ENCODE results near the gene LRIG1. TPM values are rescaled to one million over a fixed set of nuclear protein-coding genes. Genes with fewer than 3 reads are reported as not detected.

LRIG1 gene
- total RNA-seq, 8 experiments from 2014 or later, result 15.0 to 135 (median 39.6) TPM

GRCh38 chr3:66483006-66483405 is 17.8 kb downstream of the LRIG1 start:
- peak; percentile 6 to 88 (median 77) for ATAC-seq (replicated peaks in 6 of 8)
- 0 to 100% (median 16%) methylated on average over 1 to 3 of the region's 4 CpGs; no CpG with 5 or more reads in 2 of the 10 experiments for WGBS, 10 experiments
- peak overlapping the region; percentile 34 to 77 for H3K27ac ChIP-seq
- in situ Hi-C loops (cut with MboI; ENCODE audit: low pct_unique_long_range_greater_than_20kb in 2 of 9, low sequenced_read_pairs in 9 of 9, unreplicated experiment in 9 of 9), result no loop called here
- H3K4me3 ChIP-seq, result no peak overlapping the region
- H3K4me1 ChIP-seq (replicated peaks in 1 of 2), result peaks cover 76 to 94% of the 10 kb centered on the region in 2 donors

DNA sequence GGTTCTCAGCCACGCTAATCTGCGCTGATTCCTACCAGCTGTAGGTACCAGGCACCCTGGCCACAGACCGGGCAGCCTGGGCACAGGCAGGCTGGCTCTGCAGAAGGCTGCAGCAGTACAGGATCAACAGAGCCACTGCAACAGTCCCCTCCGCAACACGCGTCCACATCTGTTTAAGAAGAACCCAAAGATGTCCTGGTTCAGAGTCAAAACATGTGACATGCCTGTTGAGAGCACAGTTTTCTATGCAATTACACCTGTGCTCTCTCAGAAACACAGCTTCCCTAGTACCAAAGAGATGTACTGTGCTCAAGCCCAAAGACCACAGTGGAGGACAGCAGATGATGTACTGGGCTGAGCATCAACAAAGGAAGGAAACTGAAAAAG is 18.8 kb downstream of the LRIG1 start:
- Histone ChIP-seq H3K4me1 (replicated peaks in 1 of 2) (peaks cover 76 to 95% of the 10 kb centered on the region in 2 donors), H3K27ac (peak overlapping the region in 1 of 2 donors; percentile 13), H3K4me3 (no peak overlapping the region)
- in situ Hi-C loops (cut with MboI; ENCODE audit: low pct_unique_long_range_greater_than_20kb in 2 of 9, low sequenced_read_pairs in 9 of 9, unreplicated experiment in 9 of 9), result no loop called here
- WGBS, 10 experiments, result 72 to 100% (median 93%) methylated on average over 1 to 5 of the region's 6 CpGs; no CpG with 5 or more reads in 2 of the 10 experiments
- no peak for ATAC-seq (replicated peaks in 6 of 8)

GRCh38 chr3:66481071-66482017 is 19.5 kb downstream of the LRIG1 start:
- Histone ChIP-seq H3K4me1 (replicated peaks in 1 of 2) (peaks cover 78 to 95% of the 10 kb centered on the region in 2 donors), H3K27ac (peak overlapping the region in 1 of 2 donors; percentile 13), H3K4me3 (no peak overlapping the region)
- no peak for ATAC-seq (replicated peaks in 6 of 8)
- 20 to 86% (median 58%) methylated on average over 1 to 12 of the region's 13 CpGs for WGBS, 10 experiments
- in situ Hi-C loops (cut with MboI; ENCODE audit: low pct_unique_long_range_greater_than_20kb in 2 of 9, low sequenced_read_pairs in 9 of 9, unreplicated experiment in 9 of 9), result no loop called here

DNA sequence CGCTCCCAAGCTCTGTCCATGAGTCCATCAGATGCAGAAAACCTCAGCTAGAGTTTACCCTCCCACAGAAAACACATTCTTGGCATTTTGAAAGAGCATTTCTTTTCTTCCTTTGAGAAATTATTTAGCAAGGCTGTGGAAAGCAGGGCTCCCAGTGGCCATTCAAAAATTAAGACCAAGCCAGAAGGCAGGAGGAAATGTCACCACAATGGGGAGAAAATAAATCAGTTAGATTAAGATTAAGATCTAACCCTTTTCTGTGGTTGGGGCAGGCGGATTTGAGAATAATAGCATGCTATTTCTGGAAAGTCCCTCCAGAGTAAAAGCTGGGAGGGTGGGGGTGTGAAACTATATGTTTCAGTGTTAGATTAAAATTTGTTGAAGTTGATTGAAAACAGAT is 20.2 kb downstream of the LRIG1 start:
- Histone ChIP-seq H3K27ac (no peak overlapping the region), H3K4me1 (replicated peaks in 1 of 2) (peaks cover 85 to 98% of the 10 kb centered on the region in 2 donors), H3K4me3 (no peak overlapping the region)
- WGBS, 10 experiments, result 33 to 86% (median 59%) methylated on average over 1 to 2 of the region's 2 CpGs; no CpG with 5 or more reads in 2 of the 10 experiments
- in situ Hi-C loops (cut with MboI; ENCODE audit: low pct_unique_long_range_greater_than_20kb in 2 of 9, low sequenced_read_pairs in 9 of 9, unreplicated experiment in 9 of 9), result no loop called here
- no peak for ATAC-seq (replicated peaks in 6 of 8)

GRCh38 chr3:66479532-66479947 is 21.3 kb downstream of the LRIG1 start:
- Histone ChIP-seq H3K4me3 (no peak overlapping the region), H3K27ac (peak overlapping the region; percentile 48 to 73), H3K4me1 (replicated peaks in 1 of 2) (peaks cover 95 to 100% of the 10 kb centered on the region in 2 donors)
- WGBS, 10 experiments, result 20 to 100% (median 50%) methylated on average over 1 to 2 of the region's 2 CpGs; no CpG with 5 or more reads in 3 of the 10 experiments
- in situ Hi-C loops (cut with MboI; ENCODE audit: low pct_unique_long_range_greater_than_20kb in 2 of 9, low sequenced_read_pairs in 9 of 9, unreplicated experiment in 9 of 9), result no loop called here
- peak in 6 of 8 experiments; percentile 4 to 81 (median 22) for ATAC-seq (replicated peaks in 6 of 8)

- peak; percentile 31 to 79 (median 62) for ATAC-seq (replicated peaks in 6 of 8)
- in situ Hi-C loops (cut with MboI; ENCODE audit: low pct_unique_long_range_greater_than_20kb in 2 of 9, low sequenced_read_pairs in 9 of 9, unreplicated experiment in 9 of 9), result no loop called here
- peak overlapping the region in 2 of 5 donors; percentile 1 to 2 for H3K4me3 ChIP-seq
- peaks cover 89 to 100% of the 10 kb centered on the region in 2 donors for H3K4me1 ChIP-seq (replicated peaks in 1 of 2)
- H3K27ac ChIP-seq, result peak overlapping the region; percentile 55 to 73
- 0 to 40% (median 10%) methylated on average over 1 to 9 of the region's 9 CpGs; no CpG with 5 or more reads in 2 of the 10 experiments for WGBS, 10 experiments
These were observed 21.9 kb downstream of the LRIG1 start for GRCh38 chr3:66478960-66479359.

GRCh38 chr3:66477856-66478255 is 23.0 kb downstream of the LRIG1 start:
- H3K27ac ChIP-seq, result no peak overlapping the region
- H3K4me3 ChIP-seq, result no peak overlapping the region
- in situ Hi-C loops (cut with MboI; ENCODE audit: low pct_unique_long_range_greater_than_20kb in 2 of 9, low sequenced_read_pairs in 9 of 9, unreplicated experiment in 9 of 9), result no loop called here
- 49 to 98% (median 83%) methylated on average over 1 to 6 of the region's 7 CpGs; no CpG with 5 or more reads in 3 of the 10 experiments for WGBS, 10 experiments
- peaks cover 89 to 100% of the 10 kb centered on the region in 2 donors for H3K4me1 ChIP-seq (replicated peaks in 1 of 2)
- no peak for ATAC-seq (replicated peaks in 6 of 8)

DNA sequence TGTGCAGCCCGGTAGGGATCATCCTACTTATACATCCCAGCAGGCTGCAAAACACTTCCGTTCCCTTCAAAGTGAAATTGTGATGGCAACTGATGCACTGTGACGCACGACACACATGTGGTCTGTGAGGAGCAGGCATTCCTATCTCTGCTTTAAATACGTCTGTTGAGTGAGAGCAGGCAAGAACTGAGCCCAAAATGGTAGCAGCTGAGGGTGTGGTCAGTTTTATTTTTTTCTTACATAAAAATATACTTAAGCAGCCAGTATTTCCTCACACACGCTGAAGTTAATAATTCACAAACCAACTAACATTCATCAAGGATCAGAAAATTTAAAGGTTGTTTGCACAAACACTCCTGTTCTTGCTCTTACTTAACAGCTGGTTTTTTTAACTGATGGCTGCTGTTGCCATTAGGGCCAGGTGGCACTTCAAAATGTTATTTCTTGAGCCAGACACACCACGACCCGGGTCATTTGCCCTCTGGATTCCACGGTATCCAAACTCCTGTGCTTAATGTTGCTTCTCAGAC is 23.9 kb downstream of the LRIG1 start:
- in situ Hi-C loops (cut with MboI; ENCODE audit: low pct_unique_long_range_greater_than_20kb in 2 of 9, low sequenced_read_pairs in 9 of 9, unreplicated experiment in 9 of 9), result no loop called here
- peaks cover 86 to 98% of the 10 kb centered on the region in 2 donors for H3K4me1 ChIP-seq (replicated peaks in 1 of 2)
- WGBS, 10 experiments, result 17 to 95% (median 72%) methylated on average over 1 to 9 of the region's 9 CpGs
- ATAC-seq (replicated peaks in 6 of 8), result peak in 1 of 8 experiments; percentile 38
- H3K4me3 ChIP-seq, result no peak overlapping the region
- H3K27ac ChIP-seq, result no peak overlapping the region

DNA sequence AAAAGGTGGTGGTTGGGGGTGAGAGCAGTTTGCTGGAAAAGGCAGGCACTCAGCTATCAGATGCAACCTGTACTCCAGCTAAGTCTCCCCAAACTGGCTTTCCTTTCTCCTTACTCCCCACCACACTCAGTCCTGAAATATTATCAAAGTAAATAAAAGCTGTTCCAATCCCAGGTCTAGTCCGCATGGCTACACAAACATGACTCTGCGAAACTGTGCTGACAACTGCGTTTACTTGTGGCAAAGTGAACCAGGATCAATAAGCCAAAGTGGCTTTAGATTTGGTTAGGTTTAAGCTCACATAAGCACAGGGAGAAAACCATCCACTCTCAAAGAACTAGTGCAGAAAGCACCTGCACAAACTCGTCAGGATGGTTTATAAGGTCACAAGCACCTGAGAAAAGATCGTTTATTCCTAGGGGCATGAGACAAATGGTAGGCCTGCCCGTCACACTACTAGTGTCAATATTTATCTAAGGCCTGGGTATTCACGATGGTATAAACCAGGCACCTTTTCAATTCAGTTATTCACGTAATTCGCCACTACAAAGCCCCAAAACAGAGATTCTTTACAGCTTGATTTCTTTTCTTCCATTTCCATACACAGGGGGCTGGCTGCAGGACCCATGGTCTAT is 25.3 kb downstream of the LRIG1 start:
- peaks cover 71 to 90% of the 10 kb centered on the region in 2 donors for H3K4me1 ChIP-seq (replicated peaks in 1 of 2)
- 59 to 94% (median 80%) methylated on average over 1 to 8 of the region's 9 CpGs; no CpG with 5 or more reads in 2 of the 10 experiments for WGBS, 10 experiments
- no peak overlapping the region for H3K4me3 ChIP-seq
- in situ Hi-C loops (cut with MboI; ENCODE audit: low pct_unique_long_range_greater_than_20kb in 2 of 9, low sequenced_read_pairs in 9 of 9, unreplicated experiment in 9 of 9), result no loop called here
- H3K27ac ChIP-seq, result no peak overlapping the region
- ATAC-seq (replicated peaks in 6 of 8), result no peak

GRCh38 chr3:66473692-66474091 is 27.1 kb downstream of the LRIG1 start:
- Histone ChIP-seq H3K27ac (no peak overlapping the region), H3K4me3 (no peak overlapping the region), H3K4me1 (replicated peaks in 1 of 2) (peaks cover 56 to 72% of the 10 kb centered on the region in 2 donors)
- ATAC-seq (replicated peaks in 6 of 8), result no peak
- 27 to 93% (median 77%) methylated on average over 2 to 11 of the region's 11 CpGs; no CpG with 5 or more reads in 2 of the 10 experiments for WGBS, 10 experiments
- in situ Hi-C loops (cut with MboI; ENCODE audit: low pct_unique_long_range_greater_than_20kb in 2 of 9, low sequenced_read_pairs in 9 of 9, unreplicated experiment in 9 of 9), result no loop called here

GRCh38 chr3:66473181-66473580 is 27.6 kb downstream of the LRIG1 start:
- 17 to 100% (median 69%) methylated on average over 1 to 4 of the region's 4 CpGs; no CpG with 5 or more reads in 1 of the 10 experiments for WGBS, 10 experiments
- in situ Hi-C loops (cut with MboI; ENCODE audit: low pct_unique_long_range_greater_than_20kb in 2 of 9, low sequenced_read_pairs in 9 of 9, unreplicated experiment in 9 of 9), result no loop called here
- Histone ChIP-seq H3K4me3 (no peak overlapping the region), H3K27ac (no peak overlapping the region), H3K4me1 (replicated peaks in 1 of 2) (peaks cover 53 to 72% of the 10 kb centered on the region in 2 donors)
- ATAC-seq (replicated peaks in 6 of 8), result peak in 3 of 8 experiments; percentile 45 to 53 (median 47)

DNA sequence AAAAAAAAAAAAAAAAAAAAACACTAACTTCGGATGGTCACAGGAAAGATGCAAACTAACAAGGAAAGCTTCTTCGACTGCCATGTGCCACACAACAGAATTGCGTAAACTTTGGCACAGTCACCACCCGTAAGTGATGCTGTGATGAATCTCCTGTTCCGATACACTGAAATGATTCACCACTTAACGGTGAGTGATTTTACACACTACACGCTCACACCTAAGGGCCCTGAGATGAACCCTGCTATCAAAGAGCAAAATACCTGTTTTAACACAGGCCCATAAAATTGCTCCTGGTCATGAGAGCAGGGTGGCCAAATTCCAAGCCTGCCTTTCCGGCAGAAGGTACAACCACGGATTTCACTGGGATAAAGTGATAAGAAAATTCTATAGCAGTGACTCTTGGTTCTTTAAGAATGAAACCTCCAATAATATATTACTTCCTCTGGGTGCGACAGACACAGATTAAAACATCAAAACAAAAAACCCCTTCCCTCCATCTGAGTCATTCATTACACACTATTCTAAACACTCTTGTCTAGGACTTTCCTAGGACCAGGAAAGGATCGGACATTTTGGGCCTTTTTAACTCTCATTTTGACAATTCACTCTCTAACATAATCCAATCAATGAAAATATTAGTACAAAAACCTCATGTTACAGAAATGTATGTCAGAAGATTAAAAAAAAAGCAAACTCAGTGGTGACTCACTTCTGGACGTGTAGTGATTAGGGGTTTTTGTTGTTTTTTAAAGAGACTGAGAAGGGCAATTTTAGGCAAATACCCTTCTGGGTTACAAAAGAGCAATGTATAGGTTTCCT is 28.3 kb downstream of the LRIG1 start:
- WGBS, 10 experiments, result 20 to 88% (median 70%) methylated on average over 2 to 12 of the region's 12 CpGs; no CpG with 5 or more reads in 1 of the 10 experiments
- peaks cover 48 to 68% of the 10 kb centered on the region in 2 donors for H3K4me1 ChIP-seq (replicated peaks in 1 of 2)
- no peak overlapping the region for H3K4me3 ChIP-seq
- H3K27ac ChIP-seq, result no peak overlapping the region
- peak in 4 of 8 experiments; percentile 6 to 34 (median 8) for ATAC-seq (replicated peaks in 6 of 8)
- in situ Hi-C loops (cut with MboI; ENCODE audit: low pct_unique_long_range_greater_than_20kb in 2 of 9, low sequenced_read_pairs in 9 of 9, unreplicated experiment in 9 of 9), result no loop called here
